Liver (tissue), 9 donors: ENCODE measurements around the gene CCDC30. TPM values are rescaled to one million over a fixed set of nuclear protein-coding genes. Genes with fewer than 3 reads are reported as not detected.

Experiments
- DNase-seq: peaks from one replicate; pipeline ENCODE4 v3.0.0-alpha.2; 2017; ENCODE audit warnings: low spot score
- H3K27ac ChIP-seq, 2 donors: one replicate each; pipeline ENCODE4 v1.7.0; 2013; ENCODE audit warnings: inconsistent platforms in 2 of 2, low read length in 2 of 2, control low read depth in 1 of 2, low read depth in 1 of 2, mild to moderate bottlenecking in 1 of 2
- H3K27me3 ChIP-seq, 4 donors: one replicate each; pipeline versions ENCODE4 v1.6.1 to v1.7.0; 2013; ENCODE audit warnings: low read length in 3 of 4, inconsistent platforms in 1 of 4, mild to moderate bottlenecking in 1 of 4, moderate library complexity in 1 of 4; ENCODE audit not compliant: control insufficient read depth in 4 of 4, insufficient read depth in 4 of 4
- H3K36me3 ChIP-seq, 4 donors: one replicate each; pipeline versions ENCODE4 v1.6.1 to v1.7.0; 2013; ENCODE audit warnings: low read length in 3 of 4, mild to moderate bottlenecking in 3 of 4, low read depth in 1 of 4, moderate library complexity in 1 of 4; ENCODE audit not compliant: control insufficient read depth in 4 of 4, insufficient read depth in 3 of 4
- H3K4me1 ChIP-seq, 4 donors: one replicate each; pipeline versions ENCODE4 v1.6.1 to v1.7.0; 2013; ENCODE audit warnings: low read length in 3 of 4, mild to moderate bottlenecking in 3 of 4, moderate library complexity in 1 of 4; ENCODE audit not compliant: control insufficient read depth in 4 of 4, insufficient read depth in 4 of 4
- H3K4me3 ChIP-seq, 3 donors: one replicate each; pipeline versions ENCODE4 v1.6.1 to v1.7.0; 2013; ENCODE audit warnings: low read length in 3 of 3, control low read depth in 1 of 3, low read depth in 1 of 3, mild to moderate bottlenecking in 1 of 3
- H3K9ac ChIP-seq, 2 donors: one replicate each; pipeline ENCODE4 v1.7.0; 2013; ENCODE audit warnings: low read length in 2 of 2, mild to moderate bottlenecking in 2 of 2, moderate library complexity in 2 of 2, control low read depth in 1 of 2, low read depth in 1 of 2
- H3K9me3 ChIP-seq, 4 donors: one replicate each; pipeline versions ENCODE4 v1.6.1 to v1.7.0; 2013; ENCODE audit warnings: low read length in 3 of 4; ENCODE audit not compliant: control insufficient read depth in 4 of 4
- EGR1 ChIP-seq, 2 donors: IDR thresholded peaks; 2 replicates each; pipeline ENCODE4 v1.6.1; 2016 to 2018; ENCODE audit warnings: antibody characterized with exemption in 2 of 2, low read depth in 2 of 2
- FOXA2 ChIP-seq: IDR thresholded peaks from 2 replicates; pipeline ENCODE4 v1.6.1; 2016; ENCODE audit warnings: antibody characterized with exemption
- GABPA ChIP-seq, 2 donors: IDR thresholded peaks in 1 of 2; conservative IDR thresholded peaks in 1 of 2; 2 replicates each; pipeline ENCODE4 v1.6.1; 2016; ENCODE audit warnings: antibody characterized with exemption in 2 of 2, mild to moderate bottlenecking in 1 of 2, moderate library complexity in 1 of 2
- HNF4A ChIP-seq, 2 donors: conservative IDR thresholded peaks; 2 replicates each; pipeline ENCODE4 v1.6.1; 2016; ENCODE audit warnings: antibody characterized with exemption in 2 of 2, mild to moderate bottlenecking in 2 of 2
- HNF4G ChIP-seq: IDR thresholded peaks from 2 replicates; pipeline ENCODE4 v1.6.1; 2016; ENCODE audit warnings: antibody characterized with exemption
- JUND ChIP-seq, 2 donors: IDR thresholded peaks; 2 replicates each; pipeline ENCODE4 v1.6.1; 2016; ENCODE audit warnings: antibody characterized with exemption in 2 of 2
- NR2F2 ChIP-seq: IDR thresholded peaks from 2 replicates; pipeline ENCODE4 v1.6.1; 2016; ENCODE audit warnings: antibody characterized with exemption
- RAD21 ChIP-seq, 2 donors: IDR thresholded peaks; 2 replicates each; pipeline ENCODE4 v1.6.1; 2016; ENCODE audit warnings: antibody characterized with exemption in 2 of 2, mild to moderate bottlenecking in 2 of 2
- RXRA ChIP-seq, 2 donors: IDR thresholded peaks; 2 replicates each; pipeline ENCODE4 v1.6.1; 2017 to 2018; ENCODE audit warnings: antibody characterized with exemption in 2 of 2, mild to moderate bottlenecking in 1 of 2
- SP1 ChIP-seq: IDR thresholded peaks from 2 replicates; pipeline ENCODE4 v1.6.1; 2018; ENCODE audit warnings: antibody characterized with exemption, mild to moderate bottlenecking
- TAF1 ChIP-seq: conservative IDR thresholded peaks from 2 replicates; pipeline ENCODE4 v1.6.1; 2016; ENCODE audit warnings: antibody characterized with exemption, mild to moderate bottlenecking
- YY1 ChIP-seq: IDR thresholded peaks from 2 replicates; pipeline ENCODE4 v1.6.1; 2016; ENCODE audit warnings: antibody characterized with exemption, mild to moderate bottlenecking
- WGBS: extraction: QIAGEN DNeasy Blood & Tissue Kit; methylation state at CpG from one replicate; pipeline ENCODE4 v1.1.7; 2013; 5-methylcytosine and 5-hydroxymethylcytosine counted together
- polyA plus RNA-seq, 2 donors: library from polyadenylated mRNA; stranded (reverse) in 1 of 2; unstranded in 1 of 2; fragments of 200-250 nt in 1 of 2; fragments of >200 nt in 1 of 2; fragmentation: Nextera tagmentation in 1 of 2; extraction: Ambion mirVana in 1 of 2; gene quantifications; one replicate each; pipeline versions ENCODE4 v1.2.1 to v1.2.3, GENCODE V29; 2013 to 2015
- total RNA-seq, 2 donors: library from RNA; depleted of rRNA; stranded (reverse); fragments of >200 nt; gene quantifications; one replicate each; pipeline ENCODE4 v1.2.3, GENCODE V29; 2014
- TF ChIP-seq, protein P1 (sequence below): fragments of 150-350 bp; IDR thresholded peaks from 2 replicates; pipeline ENCODE4 v1.5.1; 2017; ENCODE audit warnings: improper control_type of control experiment, low read depth, low read length; ENCODE audit not compliant: missing input control
- TF ChIP-seq, protein P2 (sequence below): IDR thresholded peaks from 2 replicates; pipeline ENCODE4 v1.6.1; 2016; ENCODE audit warnings: antibody characterized with exemption, mild to moderate bottlenecking
- TF ChIP-seq, protein P3 (sequence below): IDR thresholded peaks from 2 replicates; pipeline ENCODE4 v1.6.1; 2016; ENCODE audit warnings: antibody characterized with exemption
- TF ChIP-seq, protein P4 (sequence below): IDR thresholded peaks from 2 replicates; pipeline ENCODE4 v1.6.1; 2016; ENCODE audit warnings: antibody characterized with exemption
- TF ChIP-seq, protein P5 (sequence below): IDR thresholded peaks from 2 replicates; pipeline ENCODE4 v1.6.1; 2016; ENCODE audit warnings: antibody characterized with exemption
- donor health status: healthy.
- donor health status: healthy.
- donor health status: healthy.
- donor health status: healthy.
- donor health status: healthy.

The CCDC30 gene
- total and polyA plus RNA-seq, 4 donors: 0.07 to 2.0 (median 1.3) TPM

DNA sequence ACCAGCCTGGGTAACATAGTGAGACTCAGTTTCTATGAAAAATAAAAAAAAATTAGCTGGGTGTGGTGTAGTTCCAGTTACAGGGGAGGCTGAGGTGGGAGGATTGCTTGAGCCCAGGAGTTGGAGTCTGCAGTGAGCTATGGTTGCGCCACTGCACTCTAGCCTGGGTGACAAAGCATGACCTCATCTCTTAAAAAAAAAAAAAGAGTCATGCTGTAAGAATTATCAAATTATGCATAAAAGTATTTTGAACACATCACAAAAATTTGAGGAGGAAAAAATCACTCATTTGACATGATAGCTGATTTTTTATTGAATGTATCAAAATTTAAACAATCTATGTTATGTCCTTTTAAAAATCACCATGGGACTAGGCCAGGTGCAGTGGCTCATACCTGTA, 17.8 kb downstream of the CCDC30 start:
- H3K36me3 ChIP-seq: peaks cover 0 to 7% (median 0%) of the 10 kb centered on the region in 4 donors
- 100% methylated on average over 1 of the region's 1 CpG for WGBS
- H3K9me3 ChIP-seq: no peaks in the 10 kb centered on the region
- TF ChIP-seq HNF4A (conservative IDR thresholded peaks at IDR 0.05) (no peak), SP1 (no peak), YY1 (no peak), TAF1 (no peak), NR2F2 (no peak), EGR1 (IDR thresholded peaks at IDR 0.05; ENCODE audit: low read depth in 2 of 2) (no peak), JUND (IDR thresholded peaks at IDR 0.05) (no peak), RAD21 (IDR thresholded peaks at IDR 0.05) (no peak), RXRA (IDR thresholded peaks at IDR 0.05) (no peak)
- TF ChIP-seq, protein P1, sequence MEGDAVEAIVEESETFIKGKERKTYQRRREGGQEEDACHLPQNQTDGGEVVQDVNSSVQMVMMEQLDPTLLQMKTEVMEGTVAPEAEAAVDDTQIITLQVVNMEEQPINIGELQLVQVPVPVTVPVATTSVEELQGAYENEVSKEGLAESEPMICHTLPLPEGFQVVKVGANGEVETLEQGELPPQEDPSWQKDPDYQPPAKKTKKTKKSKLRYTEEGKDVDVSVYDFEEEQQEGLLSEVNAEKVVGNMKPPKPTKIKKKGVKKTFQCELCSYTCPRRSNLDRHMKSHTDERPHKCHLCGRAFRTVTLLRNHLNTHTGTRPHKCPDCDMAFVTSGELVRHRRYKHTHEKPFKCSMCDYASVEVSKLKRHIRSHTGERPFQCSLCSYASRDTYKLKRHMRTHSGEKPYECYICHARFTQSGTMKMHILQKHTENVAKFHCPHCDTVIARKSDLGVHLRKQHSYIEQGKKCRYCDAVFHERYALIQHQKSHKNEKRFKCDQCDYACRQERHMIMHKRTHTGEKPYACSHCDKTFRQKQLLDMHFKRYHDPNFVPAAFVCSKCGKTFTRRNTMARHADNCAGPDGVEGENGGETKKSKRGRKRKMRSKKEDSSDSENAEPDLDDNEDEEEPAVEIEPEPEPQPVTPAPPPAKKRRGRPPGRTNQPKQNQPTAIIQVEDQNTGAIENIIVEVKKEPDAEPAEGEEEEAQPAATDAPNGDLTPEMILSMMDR: no peak
- TF ChIP-seq, protein P2, sequence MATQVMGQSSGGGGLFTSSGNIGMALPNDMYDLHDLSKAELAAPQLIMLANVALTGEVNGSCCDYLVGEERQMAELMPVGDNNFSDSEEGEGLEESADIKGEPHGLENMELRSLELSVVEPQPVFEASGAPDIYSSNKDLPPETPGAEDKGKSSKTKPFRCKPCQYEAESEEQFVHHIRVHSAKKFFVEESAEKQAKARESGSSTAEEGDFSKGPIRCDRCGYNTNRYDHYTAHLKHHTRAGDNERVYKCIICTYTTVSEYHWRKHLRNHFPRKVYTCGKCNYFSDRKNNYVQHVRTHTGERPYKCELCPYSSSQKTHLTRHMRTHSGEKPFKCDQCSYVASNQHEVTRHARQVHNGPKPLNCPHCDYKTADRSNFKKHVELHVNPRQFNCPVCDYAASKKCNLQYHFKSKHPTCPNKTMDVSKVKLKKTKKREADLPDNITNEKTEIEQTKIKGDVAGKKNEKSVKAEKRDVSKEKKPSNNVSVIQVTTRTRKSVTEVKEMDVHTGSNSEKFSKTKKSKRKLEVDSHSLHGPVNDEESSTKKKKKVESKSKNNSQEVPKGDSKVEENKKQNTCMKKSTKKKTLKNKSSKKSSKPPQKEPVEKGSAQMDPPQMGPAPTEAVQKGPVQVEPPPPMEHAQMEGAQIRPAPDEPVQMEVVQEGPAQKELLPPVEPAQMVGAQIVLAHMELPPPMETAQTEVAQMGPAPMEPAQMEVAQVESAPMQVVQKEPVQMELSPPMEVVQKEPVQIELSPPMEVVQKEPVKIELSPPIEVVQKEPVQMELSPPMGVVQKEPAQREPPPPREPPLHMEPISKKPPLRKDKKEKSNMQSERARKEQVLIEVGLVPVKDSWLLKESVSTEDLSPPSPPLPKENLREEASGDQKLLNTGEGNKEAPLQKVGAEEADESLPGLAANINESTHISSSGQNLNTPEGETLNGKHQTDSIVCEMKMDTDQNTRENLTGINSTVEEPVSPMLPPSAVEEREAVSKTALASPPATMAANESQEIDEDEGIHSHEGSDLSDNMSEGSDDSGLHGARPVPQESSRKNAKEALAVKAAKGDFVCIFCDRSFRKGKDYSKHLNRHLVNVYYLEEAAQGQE: no peak
- TF ChIP-seq, protein P3, sequence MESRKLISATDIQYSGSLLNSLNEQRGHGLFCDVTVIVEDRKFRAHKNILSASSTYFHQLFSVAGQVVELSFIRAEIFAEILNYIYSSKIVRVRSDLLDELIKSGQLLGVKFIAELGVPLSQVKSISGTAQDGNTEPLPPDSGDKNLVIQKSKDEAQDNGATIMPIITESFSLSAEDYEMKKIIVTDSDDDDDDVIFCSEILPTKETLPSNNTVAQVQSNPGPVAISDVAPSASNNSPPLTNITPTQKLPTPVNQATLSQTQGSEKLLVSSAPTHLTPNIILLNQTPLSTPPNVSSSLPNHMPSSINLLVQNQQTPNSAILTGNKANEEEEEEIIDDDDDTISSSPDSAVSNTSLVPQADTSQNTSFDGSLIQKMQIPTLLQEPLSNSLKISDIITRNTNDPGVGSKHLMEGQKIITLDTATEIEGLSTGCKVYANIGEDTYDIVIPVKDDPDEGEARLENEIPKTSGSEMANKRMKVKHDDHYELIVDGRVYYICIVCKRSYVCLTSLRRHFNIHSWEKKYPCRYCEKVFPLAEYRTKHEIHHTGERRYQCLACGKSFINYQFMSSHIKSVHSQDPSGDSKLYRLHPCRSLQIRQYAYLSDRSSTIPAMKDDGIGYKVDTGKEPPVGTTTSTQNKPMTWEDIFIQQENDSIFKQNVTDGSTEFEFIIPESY: no peak
- TF ChIP-seq, protein P4, sequence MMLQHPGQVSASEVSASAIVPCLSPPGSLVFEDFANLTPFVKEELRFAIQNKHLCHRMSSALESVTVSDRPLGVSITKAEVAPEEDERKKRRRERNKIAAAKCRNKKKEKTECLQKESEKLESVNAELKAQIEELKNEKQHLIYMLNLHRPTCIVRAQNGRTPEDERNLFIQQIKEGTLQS: no peak
- TF ChIP-seq, protein P5, sequence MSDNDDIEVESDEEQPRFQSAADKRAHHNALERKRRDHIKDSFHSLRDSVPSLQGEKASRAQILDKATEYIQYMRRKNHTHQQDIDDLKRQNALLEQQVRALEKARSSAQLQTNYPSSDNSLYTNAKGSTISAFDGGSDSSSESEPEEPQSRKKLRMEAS: no peak
- H3K4me1 ChIP-seq: no peaks in the 10 kb centered on the region
- H3K27ac ChIP-seq: no peak overlapping the region
- no peak overlapping the region for H3K9ac ChIP-seq
- H3K27me3 ChIP-seq: no peaks in the 10 kb centered on the region
- no peak overlapping the region for H3K4me3 ChIP-seq
- DNase-seq: no peak

DNA sequence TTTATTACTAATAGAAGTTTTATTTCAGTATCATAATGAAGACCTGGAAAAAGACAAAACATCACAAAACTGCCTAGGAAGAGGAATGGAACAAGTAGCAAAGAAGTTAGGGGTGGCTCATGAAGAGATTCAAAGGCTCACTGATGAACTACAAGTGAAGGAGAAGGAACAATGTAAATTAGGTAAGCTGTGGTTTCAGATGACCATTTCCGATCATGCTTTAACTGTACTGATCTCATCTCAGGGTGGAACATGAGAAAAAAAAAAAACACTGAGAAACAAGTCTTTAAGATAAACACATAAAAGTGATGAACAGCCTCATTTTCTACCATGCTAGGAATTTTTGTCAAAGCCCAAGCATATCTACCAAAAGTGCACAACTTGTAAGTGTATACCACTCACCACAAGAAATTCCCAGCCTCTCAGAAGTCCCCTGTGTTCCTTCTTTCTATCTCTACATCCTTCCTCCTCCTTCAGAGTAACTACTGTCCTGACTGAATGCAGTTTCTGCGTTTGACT, 19.6 kb downstream of the CCDC30 start:
- Histone ChIP-seq H3K27me3 (no peaks in the 10 kb centered on the region), H3K9ac (no peak overlapping the region), H3K27ac (no peak overlapping the region), H3K36me3 (peaks cover 0 to 7% (median 0%) of the 10 kb centered on the region in 4 donors), H3K4me1 (no peaks in the 10 kb centered on the region), H3K4me3 (no peak overlapping the region), H3K9me3 (no peaks in the 10 kb centered on the region)
- 70% methylated on average over 2 of the region's 2 CpGs for WGBS
- no peak for DNase-seq
- TF ChIP-seq TAF1 (no peak), EGR1 (IDR thresholded peaks at IDR 0.05; ENCODE audit: low read depth in 2 of 2) (no peak), NR2F2 (no peak), FOXA2 (no peak), SP1 (no peak), HNF4A (conservative IDR thresholded peaks at IDR 0.05) (no peak), HNF4G (no peak), GABPA (IDR thresholded peaks at IDR 0.05 in 1 of 2, conservative IDR thresholded peaks at IDR 0.05 in 1 of 2) (no peak)
- TF ChIP-seq, protein P5: no peak
- TF ChIP-seq, protein P3: no peak
- TF ChIP-seq, protein P2: no peak
